NCI-H2029 treated with DMSO at 0.1 percent for 48 hours (cell line): ENCODE measurements around the gene TRIOBP.

ENCODE experiments used
- DNase-seq: peaks from one replicate; lab custom pipeline; 2025; lab: John Stamatoyannopoulos, UW

The TRIOBP gene

GRCh38 chr22:37732699-37733607 lies 36.1 kb downstream of the TRIOBP start:
- DNase-seq = no peak

DNA sequence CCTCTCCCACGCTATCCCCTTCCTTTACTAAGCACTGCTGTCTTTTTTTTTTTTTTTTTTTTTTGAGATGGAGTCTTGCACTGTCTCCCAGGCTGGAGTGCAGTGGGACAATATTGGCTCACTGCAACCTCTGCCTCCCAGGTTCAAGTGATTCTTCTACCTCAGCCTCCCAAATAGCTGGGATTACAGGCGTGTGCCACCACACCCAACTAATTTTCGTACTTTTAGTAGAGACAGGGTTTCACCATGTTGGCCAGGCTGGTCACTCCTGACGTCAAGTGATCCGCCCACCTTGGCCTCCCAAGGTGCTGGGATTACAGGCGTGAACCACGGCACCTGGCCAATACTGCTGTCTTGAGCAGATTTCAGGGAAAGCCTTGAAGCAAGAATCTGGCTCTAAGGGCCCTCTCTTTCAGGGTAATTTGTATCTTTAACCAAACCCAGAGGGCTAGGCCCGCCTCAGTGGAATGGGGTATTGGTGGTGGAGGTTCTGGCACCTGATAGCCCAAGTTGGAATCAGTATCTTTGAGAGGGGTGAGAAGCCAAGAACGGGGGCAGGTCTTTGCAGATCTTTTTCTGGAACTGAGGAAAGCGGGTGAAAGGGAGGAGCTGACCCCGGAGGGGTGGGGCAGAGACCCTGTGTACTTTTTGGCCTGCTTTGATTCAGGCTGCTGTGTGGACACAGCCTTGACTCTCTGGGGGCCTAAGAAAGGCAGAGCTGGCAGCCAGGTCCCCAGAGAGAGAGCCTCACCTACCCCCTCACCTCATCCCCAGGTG lies 37.0 kb downstream of the TRIOBP start:
- DNase-seq = no peak

- no peak for DNase-seq
Observed at GRCh38 chr22:37734402-37734700, 37.5 kb downstream of the TRIOBP start.

- no peak for DNase-seq
Observed at GRCh38 chr22:37734964-37735451, 38.2 kb downstream of the TRIOBP start.

GRCh38 chr22:37739035-37739434 lies 42.2 kb downstream of the TRIOBP start:
- DNase-seq = no peak

DNA sequence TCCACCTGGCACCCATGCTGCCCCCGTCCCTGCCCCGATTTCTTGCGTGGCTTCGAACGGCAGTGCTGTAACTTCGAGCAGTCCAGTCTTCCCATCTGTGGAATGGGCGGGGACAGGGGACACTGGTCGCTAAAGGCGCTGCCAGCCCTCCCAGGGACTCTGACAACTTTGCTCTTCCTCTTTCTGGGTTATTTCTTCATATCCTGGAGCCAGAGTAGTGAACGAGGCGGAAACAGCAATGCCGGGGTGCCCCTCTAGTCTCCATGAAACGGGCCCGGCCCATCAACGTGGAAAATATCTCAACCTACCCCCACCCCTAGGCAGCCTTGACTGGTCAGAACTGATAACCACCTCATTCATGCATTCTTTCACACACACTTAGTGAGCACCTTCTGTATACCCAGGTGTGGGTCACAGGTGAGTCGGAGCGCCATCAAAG lies 42.8 kb downstream of the TRIOBP start:
- no peak for DNase-seq

- DNase-seq = no peak
Observed at GRCh38 chr22:37740455-37741311, 43.8 kb downstream of the TRIOBP start.

DNA sequence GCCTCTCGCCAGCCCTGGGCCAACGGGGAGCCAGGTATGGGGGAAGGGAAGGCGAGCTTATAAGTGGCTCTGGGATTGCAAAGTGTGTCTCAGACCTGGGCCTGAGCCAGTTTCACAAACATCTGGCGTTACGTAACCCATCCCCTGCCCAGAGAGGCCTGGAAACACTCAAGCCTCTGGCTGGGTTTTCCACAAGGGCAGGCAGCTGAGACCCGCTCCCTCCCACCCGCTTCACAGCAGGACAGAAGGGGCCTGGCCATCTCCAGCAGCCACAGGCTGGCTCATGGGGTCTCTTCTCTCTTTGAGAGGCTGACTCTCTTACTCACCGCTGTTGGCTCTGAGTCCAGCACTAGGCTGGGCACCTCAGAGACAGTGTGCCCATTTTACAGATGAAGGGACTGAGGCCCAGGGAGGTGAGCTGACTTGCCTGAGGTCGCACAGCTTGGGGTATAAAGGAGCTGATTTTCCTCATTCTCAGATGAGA lies 44.5 kb downstream of the TRIOBP start:
- DNase-seq = peak; percentile 79

- DNase-seq = no peak
Observed at GRCh38 chr22:37742376-37743171, 45.7 kb downstream of the TRIOBP start.

DNA sequence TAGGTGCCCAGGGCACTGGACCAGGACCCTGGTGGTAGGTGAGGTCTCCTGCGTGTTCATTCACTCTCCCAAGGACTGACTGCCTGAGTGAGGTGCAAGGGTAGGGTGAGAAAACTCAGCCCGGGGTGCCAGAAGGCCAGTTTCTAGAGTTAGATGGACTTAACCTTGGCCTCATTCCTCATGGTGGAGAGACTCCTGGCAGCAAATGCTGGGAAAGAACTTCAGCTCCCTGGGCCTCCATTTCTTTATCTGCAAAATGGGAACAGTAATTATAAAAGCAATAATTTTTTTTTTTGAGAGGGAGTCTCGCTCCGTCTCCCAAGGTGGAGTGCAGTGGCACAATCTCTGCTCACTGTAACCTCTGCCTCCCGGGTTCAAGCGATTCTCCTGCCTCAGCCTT lies 47.7 kb downstream of the TRIOBP start:
- no peak for DNase-seq

- DNase-seq = peak; percentile 6
Observed at GRCh38 chr22:37745548-37746365, 48.9 kb downstream of the TRIOBP start.

DNA sequence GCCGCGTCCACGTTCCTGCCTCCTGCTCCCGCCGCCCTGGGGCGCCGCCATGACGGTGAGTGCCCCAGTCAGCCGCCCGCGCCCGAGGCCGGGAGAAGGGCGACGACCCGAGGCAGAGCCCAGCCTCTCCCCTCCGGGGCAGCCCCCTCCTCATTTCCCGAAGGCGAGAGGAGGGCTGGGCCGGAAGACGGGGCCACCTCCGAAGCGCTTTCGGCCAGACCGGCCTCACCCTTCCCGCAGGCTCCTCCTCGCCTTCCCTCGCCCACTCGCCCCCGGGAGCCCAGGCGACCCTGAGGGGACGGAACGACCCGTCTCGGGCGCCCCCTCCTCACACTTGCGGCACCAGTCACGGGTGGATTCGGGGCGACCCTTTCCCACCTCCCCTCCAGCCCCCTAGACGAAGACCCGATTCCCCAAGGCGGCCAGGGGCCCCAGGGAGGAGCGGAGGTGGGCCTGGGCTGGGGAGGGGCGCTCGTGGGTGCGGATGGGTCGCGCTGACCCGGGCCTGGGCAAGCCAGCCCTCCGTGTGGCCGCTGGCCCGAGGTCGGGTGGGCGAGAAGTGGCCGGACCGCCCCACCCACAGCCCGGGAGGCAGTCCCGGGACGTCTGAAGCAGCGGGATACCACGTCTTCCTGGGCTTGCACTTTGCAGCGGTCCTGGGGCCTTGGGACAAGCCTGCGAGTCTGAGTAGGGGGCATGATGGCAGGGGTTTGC lies 49.7 kb downstream of the TRIOBP start:
- DNase-seq = no peak

DNA sequence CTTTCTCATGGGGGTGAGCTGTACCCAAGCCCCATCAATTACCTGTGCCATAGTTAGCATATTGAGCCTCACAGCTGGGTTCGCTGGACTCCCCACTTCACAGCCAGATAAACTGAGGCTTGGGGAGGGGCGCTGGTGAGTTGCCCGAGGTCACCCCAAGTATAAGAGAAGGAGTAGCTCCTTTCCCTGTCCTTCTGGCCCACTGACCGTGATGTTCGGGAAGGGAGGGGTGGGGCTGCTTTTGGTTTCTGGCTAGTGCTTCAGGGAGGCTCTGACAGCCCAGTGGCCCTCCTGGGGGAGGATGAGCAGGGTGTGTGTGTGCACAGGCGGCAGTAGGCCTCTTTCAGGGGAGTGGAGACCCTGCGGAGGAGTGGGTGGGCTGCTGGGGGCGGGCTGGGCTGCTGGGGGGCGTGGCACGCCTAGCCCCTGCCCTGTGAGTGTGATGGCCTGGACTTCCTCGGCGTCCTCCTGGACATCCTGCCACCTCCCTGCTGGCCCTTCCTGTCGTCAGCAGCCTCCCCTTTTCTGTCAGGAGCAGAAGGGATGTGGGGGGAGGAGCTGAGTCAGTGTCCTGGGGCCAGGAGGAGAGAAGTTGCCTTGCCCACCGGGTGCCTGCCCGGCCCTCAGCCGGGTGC lies 50.3 kb downstream of the TRIOBP start:
- DNase-seq = no peak

- DNase-seq = no peak
Observed at GRCh38 chr22:37747715-37748100, 50.9 kb downstream of the TRIOBP start.

GRCh38 chr22:37748659-37749058 lies 51.8 kb downstream of the TRIOBP start:
- DNase-seq = no peak

GRCh38 chr22:37749226-37749625 lies 52.4 kb downstream of the TRIOBP start:
- DNase-seq = no peak

DNA sequence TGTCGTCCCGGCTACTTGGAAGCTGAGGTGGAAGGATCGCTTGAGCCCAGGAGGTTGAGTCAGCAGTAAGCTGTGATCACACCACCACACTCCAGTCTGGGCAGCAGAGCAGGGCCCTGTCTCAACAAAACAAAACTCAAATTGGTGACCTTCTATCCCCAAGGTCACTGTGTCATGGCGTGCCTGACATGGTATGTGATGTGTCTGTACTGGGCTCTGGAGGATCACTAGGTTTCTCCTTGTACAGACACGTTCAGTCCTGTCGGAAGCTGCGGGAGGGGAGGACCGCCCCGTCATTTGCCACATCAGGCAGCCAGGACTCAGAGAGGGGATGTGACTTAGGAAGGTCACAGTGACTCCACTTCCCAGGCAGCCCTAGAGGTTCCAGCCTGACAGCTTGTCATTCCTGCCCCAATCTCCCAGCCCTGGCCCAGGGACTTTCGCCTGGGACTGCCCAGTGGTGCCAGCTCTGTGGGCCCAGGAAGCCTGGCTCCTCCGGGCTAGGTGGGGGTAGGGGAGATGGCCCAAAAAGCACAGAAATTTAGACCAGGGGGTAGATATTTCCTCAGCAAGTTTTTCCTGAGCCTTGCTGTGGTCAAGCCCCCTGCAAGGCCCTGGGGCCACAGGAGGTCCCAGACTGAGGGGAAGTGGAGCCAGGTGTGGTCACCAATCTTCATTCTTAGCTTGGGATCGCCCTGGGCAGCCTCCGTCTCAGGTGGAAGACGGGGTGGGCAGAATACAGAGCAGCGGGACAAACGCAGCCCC lies 53.2 kb downstream of the TRIOBP start:
- no peak for DNase-seq

- DNase-seq = peak; percentile 6
Observed at GRCh38 chr22:37750596-37751162, 53.8 kb downstream of the TRIOBP start.
